ENCODE results near the gene OR2J2.

GRCh38 chr6:29141606-29142005 is 29.1 kb upstream of the OR2J2 start:
- TF ChIP-seq, protein P1, sequence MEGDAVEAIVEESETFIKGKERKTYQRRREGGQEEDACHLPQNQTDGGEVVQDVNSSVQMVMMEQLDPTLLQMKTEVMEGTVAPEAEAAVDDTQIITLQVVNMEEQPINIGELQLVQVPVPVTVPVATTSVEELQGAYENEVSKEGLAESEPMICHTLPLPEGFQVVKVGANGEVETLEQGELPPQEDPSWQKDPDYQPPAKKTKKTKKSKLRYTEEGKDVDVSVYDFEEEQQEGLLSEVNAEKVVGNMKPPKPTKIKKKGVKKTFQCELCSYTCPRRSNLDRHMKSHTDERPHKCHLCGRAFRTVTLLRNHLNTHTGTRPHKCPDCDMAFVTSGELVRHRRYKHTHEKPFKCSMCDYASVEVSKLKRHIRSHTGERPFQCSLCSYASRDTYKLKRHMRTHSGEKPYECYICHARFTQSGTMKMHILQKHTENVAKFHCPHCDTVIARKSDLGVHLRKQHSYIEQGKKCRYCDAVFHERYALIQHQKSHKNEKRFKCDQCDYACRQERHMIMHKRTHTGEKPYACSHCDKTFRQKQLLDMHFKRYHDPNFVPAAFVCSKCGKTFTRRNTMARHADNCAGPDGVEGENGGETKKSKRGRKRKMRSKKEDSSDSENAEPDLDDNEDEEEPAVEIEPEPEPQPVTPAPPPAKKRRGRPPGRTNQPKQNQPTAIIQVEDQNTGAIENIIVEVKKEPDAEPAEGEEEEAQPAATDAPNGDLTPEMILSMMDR (IDR thresholded peaks at IDR 0.05 in 2 of 3, conservative IDR thresholded peaks at IDR 0.05 in 1 of 3; ENCODE audit: control insufficient read depth in 2 of 3, extremely low read depth in 1 of 3, insufficient read depth in 1 of 3, low read depth in 3 of 3, low read length in 3 of 3) = no peak
- TF ChIP-seq SP1 (IDR thresholded peaks at IDR 0.05; ENCODE audit: low read depth, low read length) (no peak), EZH2 (IDR thresholded peaks at IDR 0.05; ENCODE audit: borderline replicate concordance, control insufficient read depth, low read depth, low read length) (no peak), MEF2A (IDR thresholded peaks at IDR 0.05; ENCODE audit: insufficient read depth, low read depth, low read length) (no peak), POLR2A (IDR thresholded peaks at IDR 0.05; ENCODE audit: low read depth, low read length) (no peak), RCOR1 (conservative IDR thresholded peaks at IDR 0.05; ENCODE audit: low read depth, low read length) (no peak)
- TF ChIP-seq, protein P2, sequence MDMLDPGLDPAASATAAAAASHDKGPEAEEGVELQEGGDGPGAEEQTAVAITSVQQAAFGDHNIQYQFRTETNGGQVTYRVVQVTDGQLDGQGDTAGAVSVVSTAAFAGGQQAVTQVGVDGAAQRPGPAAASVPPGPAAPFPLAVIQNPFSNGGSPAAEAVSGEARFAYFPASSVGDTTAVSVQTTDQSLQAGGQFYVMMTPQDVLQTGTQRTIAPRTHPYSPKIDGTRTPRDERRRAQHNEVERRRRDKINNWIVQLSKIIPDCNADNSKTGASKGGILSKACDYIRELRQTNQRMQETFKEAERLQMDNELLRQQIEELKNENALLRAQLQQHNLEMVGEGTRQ (IDR thresholded peaks at IDR 0.05; ENCODE audit: borderline replicate concordance, low read depth, low read length) = no peak
